Stimulated activated CD4-positive, alpha-beta T cell treated with anti-CD3 and anti-CD28 coated beads, Interleukin-1b, Interleukin-23, amount 100 ng/mL, for 1 hour (primary cell): ENCODE data around the gene FMNL2.

Experiments used
- DNase-seq, 2 donors: peaks; one replicate each; pipeline ENCODE4 v3.0.0-alpha.2; 2020; ENCODE audit warnings: low read depth in 2 of 2

Gene FMNL2

DNA sequence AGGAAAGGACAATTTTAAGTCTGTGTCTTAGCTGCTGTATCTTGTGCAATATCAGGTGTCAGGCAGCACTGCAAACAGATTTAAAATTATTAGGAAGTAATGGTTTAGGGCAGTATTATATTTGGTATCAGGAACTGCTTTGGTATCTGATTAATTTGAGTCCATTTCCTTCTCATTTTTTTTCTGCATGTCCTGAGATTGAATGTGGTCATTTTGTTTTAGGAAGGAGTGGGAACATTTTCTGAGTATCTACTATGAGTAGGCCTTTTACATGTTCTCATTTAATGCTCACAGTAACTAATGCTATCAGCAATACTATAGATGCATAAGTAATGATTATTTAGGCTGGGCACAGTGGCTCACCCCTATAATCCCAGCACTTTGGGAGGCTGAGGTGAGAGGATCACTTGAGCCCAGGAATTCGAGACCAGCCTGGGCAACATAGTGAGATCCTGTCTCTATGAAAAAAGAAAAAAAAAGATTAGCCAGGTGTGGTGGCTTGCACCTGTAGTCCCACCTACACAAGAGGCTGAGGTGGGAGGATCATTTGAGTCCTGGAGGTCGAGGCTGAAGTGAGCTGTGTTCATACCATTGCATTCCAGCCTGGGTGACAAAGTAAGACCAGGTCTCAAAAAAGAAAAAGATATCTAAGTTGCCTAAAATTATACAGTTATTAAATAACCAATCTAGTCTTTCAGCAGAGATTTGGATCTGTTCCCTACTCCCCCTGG is 4.7 kb downstream of the FMNL2 start:
- DNase-seq, result no peak

GRCh38 chr2:152342259-152343046 is 7.5 kb downstream of the FMNL2 start:
- no peak for DNase-seq

GRCh38 chr2:152343426-152343825 is 8.5 kb downstream of the FMNL2 start:
- DNase-seq, result no peak

- no peak for DNase-seq
Measured at GRCh38 chr2:152344579-152345195, 9.7 kb downstream of the FMNL2 start.

- no peak for DNase-seq
Measured at GRCh38 chr2:152347076-152347475, 12.1 kb downstream of the FMNL2 start.

- no peak for DNase-seq
Measured at GRCh38 chr2:152348388-152348787, 13.4 kb downstream of the FMNL2 start.

GRCh38 chr2:152349416-152349815 is 14.4 kb downstream of the FMNL2 start:
- no peak for DNase-seq

DNA sequence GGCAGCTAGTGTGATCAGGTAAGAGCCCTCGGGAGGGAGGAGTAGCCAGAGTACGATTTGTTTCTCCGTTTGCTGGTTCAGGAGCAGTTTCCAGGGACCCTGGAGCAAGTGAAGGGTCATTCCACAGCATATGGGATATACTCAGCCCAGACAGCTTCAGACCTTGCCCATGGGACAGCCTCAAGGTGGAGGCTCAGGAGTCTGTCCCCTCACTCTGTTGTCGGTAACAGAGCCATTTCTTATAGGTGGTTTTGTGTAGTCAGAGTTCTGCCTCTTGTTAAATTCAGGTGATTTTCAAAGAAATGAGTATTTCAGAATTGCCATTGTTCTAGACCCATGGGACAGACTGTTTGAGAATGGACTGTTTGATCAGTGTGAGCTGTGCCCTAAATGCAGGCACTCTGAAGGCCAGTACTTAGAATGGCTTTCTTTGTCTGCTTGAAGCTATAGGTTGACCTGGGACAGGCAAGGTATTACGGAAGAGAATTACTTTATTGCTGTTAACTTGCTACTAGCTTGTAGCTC is 15.2 kb downstream of the FMNL2 start:
- DNase-seq, result no peak

DNA sequence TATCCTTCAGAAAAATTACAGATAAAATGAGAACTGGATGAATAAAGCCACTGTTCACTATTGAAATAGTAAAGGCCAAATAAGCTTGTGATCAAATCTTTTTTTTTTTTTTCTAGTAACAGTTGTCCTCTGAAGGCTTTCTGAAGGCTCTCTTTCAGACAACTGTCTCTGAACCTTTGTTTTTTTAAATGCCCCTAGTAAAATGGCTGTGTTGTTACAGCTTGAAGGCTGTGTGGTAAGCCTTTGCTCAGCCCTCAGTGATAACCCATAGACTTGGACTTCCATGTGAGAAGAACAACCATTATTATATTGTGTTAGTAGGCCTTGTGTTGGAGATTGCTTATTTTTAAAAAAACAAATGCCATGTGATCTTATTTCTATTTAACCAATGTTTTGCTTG is 17.6 kb downstream of the FMNL2 start:
- DNase-seq, result no peak

DNA sequence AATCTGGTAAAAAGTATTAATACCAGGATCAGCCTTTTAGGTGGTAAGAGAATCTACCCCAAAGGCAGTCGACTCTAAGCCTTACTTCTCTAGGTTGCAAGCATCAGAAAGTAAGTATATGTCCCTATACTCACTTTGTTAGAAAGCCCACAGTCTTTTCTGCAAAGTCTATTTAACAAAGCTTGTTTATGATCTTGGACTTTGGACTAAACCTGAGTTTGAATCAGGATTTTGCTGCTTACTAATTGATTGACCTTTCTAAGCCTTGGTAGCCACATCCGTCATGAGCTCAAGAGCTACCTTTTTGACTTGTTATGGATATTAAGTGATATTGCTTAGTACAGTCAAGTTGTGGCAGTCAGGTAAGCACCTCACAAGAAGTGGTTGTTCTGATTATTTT is 18.4 kb downstream of the FMNL2 start:
- no peak for DNase-seq

GRCh38 chr2:152354069-152354755 is 19.2 kb downstream of the FMNL2 start:
- DNase-seq, result no peak

- DNase-seq, result no peak
Measured at GRCh38 chr2:152354909-152355308, 19.9 kb downstream of the FMNL2 start.

GRCh38 chr2:152355409-152355831 is 20.4 kb downstream of the FMNL2 start:
- DNase-seq, result no peak

- no peak for DNase-seq
Measured at GRCh38 chr2:152359573-152360363, 24.8 kb downstream of the FMNL2 start.

GRCh38 chr2:152363936-152364335 is 29.0 kb downstream of the FMNL2 start:
- no peak for DNase-seq

- no peak for DNase-seq
Measured at GRCh38 chr2:152367547-152368390, 32.8 kb downstream of the FMNL2 start.

DNA sequence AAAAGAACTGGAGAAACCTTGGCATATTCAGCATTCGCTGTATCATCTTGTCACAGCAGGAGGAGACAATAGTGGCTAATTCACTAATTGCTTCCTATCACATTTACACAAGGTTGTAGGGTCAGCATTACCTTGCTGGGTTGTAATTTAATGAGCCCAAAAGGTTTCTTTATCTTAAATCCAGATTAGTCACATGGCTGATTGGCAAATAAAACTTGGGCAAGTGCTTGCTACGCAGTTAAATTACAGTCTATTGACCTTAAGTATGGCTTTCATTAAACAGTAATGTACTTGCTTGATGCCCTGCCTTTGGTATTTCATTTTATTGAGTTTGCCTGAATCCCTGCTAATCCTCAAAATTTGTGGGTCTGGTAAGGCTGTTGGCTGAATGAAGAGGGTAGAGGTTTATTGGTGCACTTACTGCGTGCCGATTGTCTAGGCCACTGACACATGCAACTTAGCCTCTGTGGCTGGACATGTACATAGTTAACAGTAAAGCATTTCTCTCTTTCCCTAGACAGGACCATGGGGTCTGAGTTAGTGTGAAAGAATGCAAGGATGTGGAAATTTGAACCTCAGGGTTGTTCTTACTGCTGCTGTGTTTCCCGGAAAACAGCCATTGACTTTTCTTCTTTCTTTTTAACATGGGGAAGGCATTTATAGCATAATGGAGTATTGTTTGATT is 34.3 kb downstream of the FMNL2 start:
- no peak for DNase-seq

- no peak for DNase-seq
Measured at GRCh38 chr2:152370783-152371182, 35.8 kb downstream of the FMNL2 start.

- DNase-seq, result no peak
Measured at GRCh38 chr2:152372438-152372984, 37.5 kb downstream of the FMNL2 start.
